GM12892 (cell line): Measurements from ENCODE around the gene TAF9.

Source experiments
- DNase-seq: peaks from one replicate; pipeline ENCODE4 v3.0.0; 2011; ENCODE audit not compliant: insufficient read length
- FAIRE-seq: peaks from 2 replicates; lab custom pipeline; 2011; peaks lifted over from hg19 to GRCh38; lab: Jason Lieb, UNC
- POLR2A ChIP-seq: IDR thresholded peaks from 2 replicates; pipeline ENCODE4 v1.6.1; 2011; ENCODE audit warnings: low read depth, low read length, control low read depth
- POLR2AphosphoS5 ChIP-seq: IDR thresholded peaks from 2 replicates; pipeline ENCODE4 v1.6.1; 2011; ENCODE audit warnings: low read depth, low read length, control low read depth
- TAF1 ChIP-seq: IDR thresholded peaks from 2 replicates; pipeline ENCODE4 v1.6.1; 2011; ENCODE audit warnings: low read depth, mild to moderate bottlenecking, control low read depth, low read length, borderline replicate concordance

The TAF9 gene

GRCh38 chr5:69331528-69332445 is 37.5 kb downstream of the TAF9 start:
- TF ChIP-seq TAF1 = no peak
- no peak for TF ChIP-seq POLR2AphosphoS5
- TF ChIP-seq POLR2A = no peak
- FAIRE-seq (no peak), DNase-seq (no peak)

- TF ChIP-seq TAF1 (no peak), POLR2AphosphoS5 (no peak), POLR2A (no peak)
- FAIRE-seq (no peak), DNase-seq (no peak)
Observed at GRCh38 chr5:69329905-69330489, 39.3 kb downstream of the TAF9 start.

GRCh38 chr5:69326365-69326764 is 43.0 kb downstream of the TAF9 start:
- FAIRE-seq (no peak), DNase-seq (no peak)
- TF ChIP-seq POLR2A = no peak
- no peak for TF ChIP-seq TAF1
- TF ChIP-seq POLR2AphosphoS5 = no peak

- TF ChIP-seq TAF1 (no peak), POLR2AphosphoS5 (no peak), POLR2A (no peak)
- no peak for FAIRE-seq
- no peak for DNase-seq
Observed at GRCh38 chr5:69317391-69317790, 51.9 kb downstream of the TAF9 start.

GRCh38 chr5:69315972-69316371 is 53.3 kb downstream of the TAF9 start:
- DNase-seq = no peak
- FAIRE-seq = no peak
- TF ChIP-seq POLR2AphosphoS5 (no peak), TAF1 (no peak), POLR2A (no peak)
